ENCODE data around the gene FKRP.
A peak's percentile ranks its signal among the peaks of the same experiment; 100 is the strongest.

Gene FKRP

DNA sequence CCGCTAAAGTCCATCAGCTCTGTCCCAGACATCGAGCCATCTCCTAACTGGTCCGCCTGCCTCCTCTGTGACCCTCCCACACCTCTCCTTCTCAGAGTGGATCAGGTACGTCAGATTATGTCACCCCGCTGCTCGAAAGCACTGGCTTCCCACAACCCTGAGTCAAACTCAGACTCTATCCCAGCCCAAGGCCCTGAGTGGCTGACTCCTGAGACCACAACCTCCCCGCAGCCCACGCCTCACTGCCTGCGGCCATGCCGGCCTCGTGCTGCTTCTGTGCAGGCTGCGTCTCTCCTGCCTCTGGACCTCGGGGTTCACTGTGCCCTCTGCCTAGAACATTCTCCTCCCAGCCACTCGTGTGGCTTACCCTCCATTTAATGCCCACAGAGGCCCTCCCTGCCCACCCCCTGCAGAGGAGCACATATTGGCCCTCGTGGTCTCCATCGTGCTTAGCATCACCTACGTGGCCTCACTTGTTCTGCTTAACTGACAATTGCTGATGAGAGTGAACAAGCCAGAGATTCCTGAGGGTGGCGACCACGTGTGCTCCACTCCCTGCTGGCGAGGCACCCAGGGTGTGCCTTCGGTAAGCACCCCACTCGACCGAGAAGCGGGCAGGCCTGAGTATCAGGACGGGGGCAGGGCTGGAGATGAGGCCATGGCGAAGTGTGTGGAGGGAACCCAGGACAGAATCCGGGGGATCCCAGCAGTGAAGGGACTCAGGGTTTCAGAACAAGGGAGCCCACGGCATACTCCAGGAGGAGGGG lies 13.5 kb upstream of the FKRP start:
- no peak for DNase-seq

- DNase-seq, result no peak
Observed at GRCh38 chr19:46732966-46733689, 12.7 kb upstream of the FKRP start.

DNA sequence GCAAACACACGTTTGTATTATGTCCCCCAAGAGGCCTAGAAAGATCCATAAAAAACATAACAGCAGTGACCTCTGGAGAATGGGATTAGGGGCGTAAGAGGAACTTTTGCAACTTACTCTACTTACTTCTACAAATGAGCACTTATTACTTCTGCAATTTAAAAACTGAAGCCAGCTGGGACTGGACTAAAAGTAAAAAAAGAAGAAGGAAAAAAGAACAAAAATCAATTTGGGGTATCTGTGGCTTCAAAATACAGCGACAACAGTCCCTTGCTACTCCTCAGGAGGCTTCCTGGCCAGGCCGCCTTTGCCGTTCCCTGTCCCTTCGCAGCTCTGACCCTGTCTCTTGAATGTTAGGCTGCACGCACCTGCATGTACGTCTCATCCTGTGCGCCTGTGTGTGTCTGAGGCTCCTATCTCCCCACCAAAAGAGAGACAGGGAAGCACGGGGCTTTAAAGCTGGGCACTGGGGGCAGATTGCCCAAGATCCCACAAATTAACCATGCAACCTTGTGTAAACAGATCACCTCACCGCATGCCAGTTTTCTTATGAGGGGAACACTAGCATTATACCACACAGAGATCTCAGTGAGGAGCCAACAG lies 12.1 kb upstream of the FKRP start:
- no peak for DNase-seq

DNA sequence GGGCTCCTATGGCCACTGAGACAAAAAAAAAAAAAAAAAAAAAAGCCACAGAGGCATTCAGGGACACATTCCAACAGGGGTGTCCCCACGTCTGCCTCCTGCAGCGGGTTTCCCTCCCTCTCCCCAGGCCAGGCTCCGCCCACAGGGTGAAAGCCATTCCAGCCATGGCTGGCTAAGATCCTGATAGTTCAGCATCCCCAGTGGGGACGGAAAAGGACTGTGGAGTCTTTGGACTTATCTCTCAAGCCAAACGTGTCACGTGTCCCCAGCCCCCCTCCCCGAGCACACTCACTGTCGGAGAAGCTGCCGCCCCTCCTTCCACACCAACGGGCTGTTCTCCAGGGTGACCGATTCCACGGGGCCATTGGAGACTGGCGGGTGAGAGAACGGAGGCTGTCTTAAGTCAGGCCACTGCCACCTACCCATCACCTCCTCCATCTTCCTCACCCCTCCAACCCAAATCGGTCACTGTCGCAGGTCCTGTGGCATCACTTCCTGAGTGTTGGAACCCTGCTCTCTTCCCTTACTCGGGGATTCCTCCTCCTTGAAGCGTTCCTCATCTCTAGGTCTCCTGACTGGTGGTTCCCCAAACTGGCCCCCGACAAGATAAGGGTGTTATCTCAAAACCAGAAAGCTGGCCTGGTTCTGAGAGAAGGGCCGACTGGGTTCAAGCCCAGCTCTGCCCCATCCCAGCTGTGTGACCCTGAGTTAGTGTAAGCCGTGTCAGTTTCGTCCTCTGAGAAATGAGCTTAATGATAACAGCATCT lies 9.1 kb upstream of the FKRP start:
- no peak for DNase-seq

DNA sequence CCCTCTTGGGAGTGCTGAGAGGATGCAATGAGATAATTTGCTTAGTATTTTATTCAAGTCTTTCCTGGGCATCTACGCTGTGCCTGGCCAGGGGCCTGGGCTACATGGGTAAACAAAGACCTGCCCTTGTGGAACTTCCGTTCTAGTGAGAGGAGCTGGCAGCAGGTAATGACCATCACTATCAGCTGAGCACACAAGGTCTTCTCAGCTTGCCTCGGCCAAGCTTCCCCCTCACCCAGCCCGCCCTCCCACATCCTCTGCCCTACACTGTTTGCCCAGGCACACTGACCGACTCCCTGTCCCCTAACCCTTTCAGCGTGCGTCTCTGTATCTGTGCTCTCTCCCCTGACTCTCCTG lies 8.6 kb upstream of the FKRP start:
- DNase-seq, result no peak

DNA sequence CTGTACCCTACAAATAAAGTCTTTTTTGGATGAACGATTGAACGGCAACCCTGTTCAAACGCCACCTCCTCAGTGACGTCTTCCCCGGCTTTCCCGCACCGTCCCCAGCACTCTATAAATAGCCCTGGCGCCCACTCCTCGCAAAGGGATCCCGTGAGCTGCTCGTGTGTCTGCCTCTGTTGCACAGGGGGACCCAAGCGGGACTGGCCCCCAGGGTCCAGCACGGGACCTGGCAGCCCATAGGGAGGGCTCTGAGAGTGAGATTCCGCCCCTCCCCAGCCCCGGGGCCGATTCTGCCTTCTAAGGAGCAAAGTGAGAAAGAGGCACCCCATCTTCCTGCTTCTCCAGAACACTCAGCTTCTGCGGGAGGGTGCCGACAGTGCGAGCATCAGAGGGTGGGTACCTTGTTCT lies 8.1 kb upstream of the FKRP start:
- DNase-seq, result no peak

GRCh38 chr19:46739290-46739771 lies 6.5 kb upstream of the FKRP start:
- no peak for DNase-seq

DNA sequence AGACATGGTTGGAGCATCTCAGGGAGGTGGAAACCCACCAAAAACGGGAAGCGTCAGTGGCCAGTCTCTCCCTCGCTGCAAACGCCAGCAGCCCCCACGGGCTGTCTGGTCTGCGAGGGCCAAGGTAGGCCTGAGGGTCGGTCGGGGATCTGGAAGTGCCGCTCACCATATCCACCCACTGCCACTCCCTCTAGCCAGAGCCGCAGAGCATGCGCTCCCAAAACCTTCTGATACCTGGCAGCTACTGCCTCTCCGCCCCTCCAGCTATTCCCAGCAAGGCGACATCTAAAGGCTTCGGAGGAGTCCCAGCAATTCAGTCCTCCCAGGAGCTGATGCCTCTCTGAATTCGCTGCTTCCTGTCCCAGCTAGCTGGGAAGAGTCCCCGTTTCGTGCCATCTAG lies 4.4 kb upstream of the FKRP start:
- no peak for DNase-seq

DNA sequence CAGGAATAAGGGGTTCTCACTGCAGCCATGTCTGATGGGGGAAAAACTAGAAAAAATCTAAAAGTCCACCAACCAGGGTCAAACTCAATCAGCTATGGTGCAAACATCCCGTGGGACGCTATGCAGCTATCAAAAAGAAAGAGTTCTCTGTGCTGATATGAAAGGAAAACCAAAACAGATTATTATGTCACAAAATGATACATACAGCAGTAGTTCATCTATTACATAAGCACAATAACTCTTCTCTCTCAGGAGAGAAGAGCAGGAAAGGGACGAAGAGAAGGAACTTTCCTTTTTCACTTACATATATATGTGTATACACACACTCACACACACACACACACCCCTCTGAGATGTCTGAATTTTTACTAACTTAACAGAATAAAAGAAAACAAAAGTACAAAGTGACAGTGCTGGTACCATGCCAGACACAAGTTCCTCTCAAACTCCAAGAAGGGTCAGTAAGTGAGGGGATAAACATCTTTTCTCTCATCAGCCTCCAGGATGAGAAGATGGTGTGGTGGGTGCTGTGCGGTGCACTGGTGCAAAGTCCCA lies 2.9 kb upstream of the FKRP start:
- no peak for DNase-seq

GRCh38 chr19:46744005-46744691 lies 1.7 kb upstream of the FKRP start:
- no peak for DNase-seq

DNA sequence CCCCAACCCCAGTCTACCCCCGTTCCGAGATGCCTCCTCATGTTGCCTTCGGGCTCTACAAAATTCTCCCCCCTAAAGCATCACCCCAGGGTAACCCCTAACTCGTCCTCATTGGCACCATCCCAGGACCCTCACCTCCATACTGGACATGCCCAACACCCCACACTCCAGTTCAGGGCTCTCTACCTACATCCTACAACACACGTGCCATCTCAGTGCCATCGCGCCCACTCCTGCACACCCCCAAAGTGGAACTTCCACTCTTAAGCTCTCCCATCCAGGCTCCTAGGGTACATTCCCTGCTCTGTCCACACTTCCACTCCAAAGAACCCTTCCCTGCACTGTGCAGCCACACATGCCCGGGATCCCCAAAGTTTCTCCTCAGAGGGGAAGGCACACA lies 827 bp upstream of the FKRP start:
- DNase-seq, result no peak

- DNase-seq, result peak; percentile 49
Observed at GRCh38 chr19:46746281-46747057, 612 bp downstream of the FKRP start, which contains the start of gene STRN4. STRN4 (minus strand) TSS chr19:46746450; CDS start chr19:46746430, 20 bp downstream.

- DNase-seq, result no peak
Observed at GRCh38 chr19:46748325-46749109, 2.7 kb downstream of the FKRP start.

DNA sequence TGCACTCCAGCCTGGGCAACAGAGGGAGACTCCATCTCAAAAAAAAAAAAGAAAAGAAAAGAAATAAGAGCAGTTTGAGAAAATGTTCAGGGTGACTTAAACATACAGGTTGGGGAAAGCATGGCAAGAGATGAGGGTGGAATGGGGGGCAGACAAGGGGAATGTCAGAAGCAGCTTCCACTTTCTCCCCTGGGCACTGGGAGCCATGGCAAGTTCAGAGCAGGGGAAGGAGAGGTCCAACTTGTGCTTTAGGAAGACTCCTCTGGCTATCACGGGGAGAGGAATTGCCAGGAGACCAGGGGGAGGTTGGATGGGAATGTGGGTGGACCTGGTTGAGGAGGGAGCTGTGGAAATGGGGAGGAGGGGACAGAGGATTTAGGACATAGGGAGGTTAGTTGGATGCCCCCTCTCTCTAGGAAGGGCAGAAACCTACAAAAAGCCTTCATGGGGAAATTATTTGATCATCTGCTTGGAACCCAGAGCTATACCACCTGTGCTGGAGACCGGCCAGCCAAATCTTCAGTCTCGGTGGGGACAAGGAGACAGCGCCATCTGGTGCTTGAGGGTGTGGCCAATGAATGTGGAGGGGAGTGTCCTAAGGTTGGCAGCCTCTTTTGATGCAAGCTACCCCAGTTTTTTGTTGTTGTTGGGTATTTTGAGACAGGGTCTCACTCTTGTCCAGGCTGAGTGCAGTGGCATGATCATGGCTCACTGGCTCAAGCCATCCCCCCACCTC lies 7.7 kb downstream of the FKRP start:
- no peak for DNase-seq

DNA sequence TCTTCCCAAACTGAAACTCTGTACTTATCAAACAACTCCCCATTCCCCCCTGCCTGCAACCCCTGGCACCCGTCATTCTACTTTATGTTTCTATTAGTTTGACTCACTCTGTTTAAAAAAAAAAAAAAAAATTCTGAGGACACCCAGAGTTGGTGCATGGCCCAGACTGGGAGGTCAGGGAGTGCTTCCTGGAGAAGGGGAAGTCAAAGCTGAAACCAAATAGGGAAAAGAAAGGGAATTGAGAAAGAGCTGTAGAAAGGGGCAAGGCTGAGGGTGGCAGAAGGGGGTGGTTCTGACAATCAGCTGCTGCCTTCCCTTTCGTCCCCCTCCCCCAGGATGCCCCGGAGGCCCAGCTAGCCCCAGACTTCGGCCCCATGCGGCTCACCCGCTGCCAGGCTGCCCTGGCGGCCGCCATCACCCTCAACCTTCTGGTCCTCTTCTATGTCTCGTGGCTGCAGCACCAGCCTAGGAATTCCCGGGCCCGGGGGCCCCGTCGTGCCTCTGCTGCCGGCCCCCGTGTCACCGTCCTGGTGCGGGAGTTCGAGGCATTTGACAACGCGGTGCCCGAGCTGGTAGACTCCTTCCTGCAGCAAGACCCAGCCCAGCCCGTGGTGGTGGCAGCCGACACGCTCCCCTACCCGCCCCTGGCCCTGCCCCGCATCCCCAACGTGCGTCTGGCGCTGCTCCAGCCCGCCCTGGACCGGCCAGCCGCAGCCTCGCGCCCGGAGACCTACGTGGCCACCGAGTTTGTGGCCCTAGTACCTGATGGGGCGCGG lies 9.4 kb downstream of the FKRP start:
- no peak for DNase-seq

DNA sequence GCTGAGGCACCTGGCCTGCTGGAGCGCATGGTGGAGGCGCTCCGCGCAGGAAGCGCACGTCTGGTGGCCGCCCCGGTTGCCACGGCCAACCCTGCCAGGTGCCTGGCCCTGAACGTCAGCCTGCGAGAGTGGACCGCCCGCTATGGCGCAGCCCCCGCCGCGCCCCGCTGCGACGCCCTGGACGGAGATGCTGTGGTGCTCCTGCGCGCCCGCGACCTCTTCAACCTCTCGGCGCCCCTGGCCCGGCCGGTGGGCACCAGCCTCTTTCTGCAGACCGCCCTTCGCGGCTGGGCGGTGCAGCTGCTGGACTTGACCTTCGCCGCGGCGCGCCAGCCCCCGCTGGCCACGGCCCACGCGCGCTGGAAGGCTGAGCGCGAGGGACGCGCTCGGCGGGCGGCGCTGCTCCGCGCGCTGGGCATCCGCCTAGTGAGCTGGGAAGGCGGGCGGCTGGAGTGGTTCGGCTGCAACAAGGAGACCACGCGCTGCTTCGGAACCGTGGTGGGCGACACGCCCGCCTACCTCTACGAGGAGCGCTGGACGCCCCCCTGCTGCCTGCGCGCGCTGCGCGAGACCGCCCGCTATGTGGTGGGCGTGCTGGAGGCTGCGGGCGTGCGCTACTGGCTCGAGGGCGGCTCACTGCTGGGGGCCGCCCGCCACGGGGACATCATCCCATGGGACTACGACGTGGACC lies 10.1 kb downstream of the FKRP start:
- DNase-seq, result no peak

DNA sequence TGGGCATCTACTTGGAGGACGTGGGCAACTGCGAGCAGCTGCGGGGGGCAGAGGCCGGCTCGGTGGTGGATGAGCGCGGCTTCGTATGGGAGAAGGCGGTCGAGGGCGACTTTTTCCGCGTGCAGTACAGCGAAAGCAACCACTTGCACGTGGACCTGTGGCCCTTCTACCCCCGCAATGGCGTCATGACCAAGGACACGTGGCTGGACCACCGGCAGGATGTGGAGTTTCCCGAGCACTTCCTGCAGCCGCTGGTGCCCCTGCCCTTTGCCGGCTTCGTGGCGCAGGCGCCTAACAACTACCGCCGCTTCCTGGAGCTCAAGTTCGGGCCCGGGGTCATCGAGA lies 10.7 kb downstream of the FKRP start:
- DNase-seq, result no peak

- no peak for DNase-seq
Observed at GRCh38 chr19:46759206-46759605, 13.3 kb downstream of the FKRP start.

Measured in activated gamma-delta T cell (primary cell).